NCI-H2227 treated with DMSO at 0.1 percent for 48 hours (cell line): ENCODE data around the gene KBTBD13.

Experiments used
- DNase-seq: peaks from one replicate; lab custom pipeline; 2025; lab: John Stamatoyannopoulos, UW

KBTBD13 gene

GRCh38 chr15:65051266-65051665 lies 25.3 kb upstream of the KBTBD13 start:
- no peak for DNase-seq

- no peak for DNase-seq
These were observed 23.6 kb upstream of the KBTBD13 start for GRCh38 chr15:65052956-65053355.

GRCh38 chr15:65054333-65055200 lies 22.0 kb upstream of the KBTBD13 start:
- DNase-seq = peak; percentile 17

GRCh38 chr15:65055201-65055870 lies 21.2 kb upstream of the KBTBD13 start:
- DNase-seq = no peak

GRCh38 chr15:65056106-65056505 lies 20.4 kb upstream of the KBTBD13 start:
- DNase-seq = no peak

- DNase-seq = no peak
These were observed 19.5 kb upstream of the KBTBD13 start for GRCh38 chr15:65056868-65057548.

- DNase-seq = no peak
These were observed 19.0 kb upstream of the KBTBD13 start for GRCh38 chr15:65057549-65057940.

GRCh38 chr15:65058394-65059368 lies 17.9 kb upstream of the KBTBD13 start:
- DNase-seq = no peak

- DNase-seq = no peak
These were observed 17.2 kb upstream of the KBTBD13 start for GRCh38 chr15:65059369-65059750.

GRCh38 chr15:65059931-65060596 lies 16.5 kb upstream of the KBTBD13 start:
- DNase-seq = no peak

GRCh38 chr15:65060641-65061397 lies 15.7 kb upstream of the KBTBD13 start:
- DNase-seq = no peak

GRCh38 chr15:65062061-65062460 lies 14.5 kb upstream of the KBTBD13 start:
- no peak for DNase-seq

- no peak for DNase-seq
These were observed 13.8 kb upstream of the KBTBD13 start for GRCh38 chr15:65062726-65063125.

- DNase-seq = no peak
These were observed 10.4 kb upstream of the KBTBD13 start for GRCh38 chr15:65066001-65066634.

- DNase-seq = no peak
These were observed 9.8 kb upstream of the KBTBD13 start for GRCh38 chr15:65066635-65067316.

GRCh38 chr15:65067317-65067644 lies 9.3 kb upstream of the KBTBD13 start:
- DNase-seq = no peak

GRCh38 chr15:65067645-65068402 lies 8.7 kb upstream of the KBTBD13 start, which contains the start of gene RASL12:
TSS of gene RASL12 (minus strand) at chr15:65067991. CDS start at chr15:65067835, 156 bp downstream.
- no peak for DNase-seq

GRCh38 chr15:65068403-65068788 lies 8.2 kb upstream of the KBTBD13 start:
- DNase-seq = no peak

GRCh38 chr15:65069179-65069578 lies 7.4 kb upstream of the KBTBD13 start:
- DNase-seq = no peak
